ENCODE data around the gene CDYL. TPM values are rescaled to one million over a fixed set of nuclear protein-coding genes. Genes with fewer than 3 reads are reported as not detected.
A peak's percentile ranks its signal among the peaks of the same experiment; 100 is the strongest.

Gene CDYL, protein sequence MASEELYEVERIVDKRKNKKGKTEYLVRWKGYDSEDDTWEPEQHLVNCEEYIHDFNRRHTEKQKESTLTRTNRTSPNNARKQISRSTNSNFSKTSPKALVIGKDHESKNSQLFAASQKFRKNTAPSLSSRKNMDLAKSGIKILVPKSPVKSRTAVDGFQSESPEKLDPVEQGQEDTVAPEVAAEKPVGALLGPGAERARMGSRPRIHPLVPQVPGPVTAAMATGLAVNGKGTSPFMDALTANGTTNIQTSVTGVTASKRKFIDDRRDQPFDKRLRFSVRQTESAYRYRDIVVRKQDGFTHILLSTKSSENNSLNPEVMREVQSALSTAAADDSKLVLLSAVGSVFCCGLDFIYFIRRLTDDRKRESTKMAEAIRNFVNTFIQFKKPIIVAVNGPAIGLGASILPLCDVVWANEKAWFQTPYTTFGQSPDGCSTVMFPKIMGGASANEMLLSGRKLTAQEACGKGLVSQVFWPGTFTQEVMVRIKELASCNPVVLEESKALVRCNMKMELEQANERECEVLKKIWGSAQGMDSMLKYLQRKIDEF
- total RNA-seq = 10 to 100 TPM; 31.1 to 31.2 TPM

DNA sequence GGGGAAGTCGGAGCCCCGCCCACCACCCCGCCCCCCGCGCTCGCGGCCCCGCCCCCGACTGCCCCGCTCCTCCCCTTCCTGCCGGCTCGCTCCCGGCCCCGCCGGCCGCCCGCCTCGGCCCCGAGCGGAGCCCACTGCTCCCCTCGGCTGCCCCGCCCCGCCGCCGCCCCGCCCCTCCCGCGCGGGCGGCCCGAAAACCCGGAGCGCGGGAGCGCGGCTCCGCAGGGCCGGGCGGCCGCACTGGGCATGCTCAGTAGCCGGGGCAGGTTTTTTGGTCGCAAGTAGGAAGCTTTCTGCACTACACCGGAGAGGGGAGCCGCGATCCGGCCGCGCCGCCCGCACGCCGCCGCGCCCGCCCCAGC lies at the start of gene CDYL:
Gene CDYL, plus strand, starts transcription at position 274 of the 362 bp plus-strand sequence. CDS start 380 bp downstream, outside the sequence.
- intact Hi-C loops (cut with micrococcal nuclease) = no loop called here
- ChIA-PET CTCF (interaction anchor here (1.2 kb wide), 1 partner anchor 14 kb away, joined by 3 read pairs; no protein-coding TSS in a partner anchor), POLR2A (interaction anchor here (0.9 to 2.3 kb wide), 5 partner anchors 10 to 140 kb away, joined by 3 to 13 read pairs (median 9); no protein-coding TSS in a partner anchor)
- ATAC-seq (peak; percentile 83), DNase-seq (peak; percentile 85)
- Mint-ChIP-seq H3K4me3 (peak within 1 kb of the TSS; percentile 80), H3K9me3 (peaks cover 23% of the 10 kb centered on the region), H3K27me3 (no peaks in the 10 kb centered on the region), H3K4me1 (ENCODE audit: low read depth) (peaks cover 59% of the 10 kb centered on the region), H3K36me3 (ENCODE audit: low read depth) (peaks cover 22% of the 10 kb centered on the region), H3K27ac (peak within 1 kb of the TSS; percentile 94)
- TF ChIP-seq, protein P1, sequence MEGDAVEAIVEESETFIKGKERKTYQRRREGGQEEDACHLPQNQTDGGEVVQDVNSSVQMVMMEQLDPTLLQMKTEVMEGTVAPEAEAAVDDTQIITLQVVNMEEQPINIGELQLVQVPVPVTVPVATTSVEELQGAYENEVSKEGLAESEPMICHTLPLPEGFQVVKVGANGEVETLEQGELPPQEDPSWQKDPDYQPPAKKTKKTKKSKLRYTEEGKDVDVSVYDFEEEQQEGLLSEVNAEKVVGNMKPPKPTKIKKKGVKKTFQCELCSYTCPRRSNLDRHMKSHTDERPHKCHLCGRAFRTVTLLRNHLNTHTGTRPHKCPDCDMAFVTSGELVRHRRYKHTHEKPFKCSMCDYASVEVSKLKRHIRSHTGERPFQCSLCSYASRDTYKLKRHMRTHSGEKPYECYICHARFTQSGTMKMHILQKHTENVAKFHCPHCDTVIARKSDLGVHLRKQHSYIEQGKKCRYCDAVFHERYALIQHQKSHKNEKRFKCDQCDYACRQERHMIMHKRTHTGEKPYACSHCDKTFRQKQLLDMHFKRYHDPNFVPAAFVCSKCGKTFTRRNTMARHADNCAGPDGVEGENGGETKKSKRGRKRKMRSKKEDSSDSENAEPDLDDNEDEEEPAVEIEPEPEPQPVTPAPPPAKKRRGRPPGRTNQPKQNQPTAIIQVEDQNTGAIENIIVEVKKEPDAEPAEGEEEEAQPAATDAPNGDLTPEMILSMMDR (IDR thresholded peaks at IDR 0.05) = no peak

DNA sequence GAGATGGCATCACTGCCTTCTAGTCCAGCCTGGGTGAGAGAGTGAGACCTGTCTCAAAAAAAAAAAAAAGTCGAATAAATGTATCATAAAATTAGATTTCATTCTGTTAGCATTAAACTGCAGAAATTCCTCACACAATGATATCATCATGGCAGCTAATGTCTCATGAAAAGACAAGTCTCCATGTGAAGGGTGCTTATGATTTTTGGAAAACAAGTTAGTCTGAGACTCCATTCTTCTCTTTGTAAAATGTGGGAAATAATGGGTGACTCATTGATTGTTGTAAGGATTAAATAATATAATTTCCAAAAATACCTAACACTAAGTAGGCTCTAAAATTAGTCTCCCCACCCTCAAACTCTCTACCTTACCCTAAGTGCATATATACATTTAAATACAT lies 49.6 kb upstream of the CDYL start:
- H3K9me3 Mint-ChIP-seq = no peaks in the 10 kb centered on the region
- POLR2A ChIA-PET = no interaction called here
- H3K36me3 Mint-ChIP-seq (ENCODE audit: low read depth) = no peaks in the 10 kb centered on the region
- intact Hi-C loops (cut with micrococcal nuclease) = no loop called here
- CTCF ChIA-PET = interaction anchor here (0.7 to 1.5 kb wide), 3 partner anchors 9 to 304 kb away, joined by 3 to 4 read pairs (median 4); no protein-coding TSS in a partner anchor
- H3K4me3 Mint-ChIP-seq = no peak overlapping the region
- ATAC-seq (no peak), DNase-seq (no peak)
- no peak overlapping the region for H3K27ac Mint-ChIP-seq
- TF ChIP-seq, protein P1 (IDR thresholded peaks at IDR 0.05) = no peak
- H3K4me1 Mint-ChIP-seq (ENCODE audit: low read depth) = peaks cover 12% of the 10 kb centered on the region
- peaks cover 11% of the 10 kb centered on the region for H3K27me3 Mint-ChIP-seq

DNA sequence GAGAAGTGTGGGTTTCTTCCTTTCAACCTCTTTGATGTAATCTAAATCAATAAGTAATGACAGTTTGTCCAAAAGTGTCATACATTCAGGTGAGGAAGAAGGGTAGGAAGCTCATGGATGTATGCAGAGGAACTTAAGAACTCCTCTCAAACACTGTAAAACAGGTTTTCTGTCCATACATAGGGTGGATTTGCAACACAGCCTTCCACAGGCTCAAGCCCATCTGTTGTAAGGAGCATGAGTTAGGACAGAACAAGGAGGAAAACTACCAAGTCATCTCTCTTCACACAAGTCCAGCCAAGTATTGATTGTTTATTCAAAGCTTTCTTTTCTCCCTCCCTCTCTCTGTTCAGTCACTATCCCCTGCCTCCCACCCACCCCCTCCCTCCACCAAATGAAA lies 49.0 kb upstream of the CDYL start:
- ATAC-seq = no peak
- no peaks in the 10 kb centered on the region for H3K9me3 Mint-ChIP-seq
- TF ChIP-seq, protein P1 (IDR thresholded peaks at IDR 0.05) = no peak
- no peaks in the 10 kb centered on the region for H3K36me3 Mint-ChIP-seq (ENCODE audit: low read depth)
- DNase-seq = no peak
- POLR2A ChIA-PET = no interaction called here
- intact Hi-C loops (cut with micrococcal nuclease) = no loop called here
- CTCF ChIA-PET = interaction anchor here (0.7 to 1.5 kb wide), 3 partner anchors 11 to 303 kb away, joined by 3 to 4 read pairs (median 4); no protein-coding TSS in a partner anchor
- no peak overlapping the region for H3K4me3 Mint-ChIP-seq
- no peak overlapping the region for H3K27ac Mint-ChIP-seq
- peaks cover 12% of the 10 kb centered on the region for H3K4me1 Mint-ChIP-seq (ENCODE audit: low read depth)
- H3K27me3 Mint-ChIP-seq = peaks cover 11% of the 10 kb centered on the region

DNA sequence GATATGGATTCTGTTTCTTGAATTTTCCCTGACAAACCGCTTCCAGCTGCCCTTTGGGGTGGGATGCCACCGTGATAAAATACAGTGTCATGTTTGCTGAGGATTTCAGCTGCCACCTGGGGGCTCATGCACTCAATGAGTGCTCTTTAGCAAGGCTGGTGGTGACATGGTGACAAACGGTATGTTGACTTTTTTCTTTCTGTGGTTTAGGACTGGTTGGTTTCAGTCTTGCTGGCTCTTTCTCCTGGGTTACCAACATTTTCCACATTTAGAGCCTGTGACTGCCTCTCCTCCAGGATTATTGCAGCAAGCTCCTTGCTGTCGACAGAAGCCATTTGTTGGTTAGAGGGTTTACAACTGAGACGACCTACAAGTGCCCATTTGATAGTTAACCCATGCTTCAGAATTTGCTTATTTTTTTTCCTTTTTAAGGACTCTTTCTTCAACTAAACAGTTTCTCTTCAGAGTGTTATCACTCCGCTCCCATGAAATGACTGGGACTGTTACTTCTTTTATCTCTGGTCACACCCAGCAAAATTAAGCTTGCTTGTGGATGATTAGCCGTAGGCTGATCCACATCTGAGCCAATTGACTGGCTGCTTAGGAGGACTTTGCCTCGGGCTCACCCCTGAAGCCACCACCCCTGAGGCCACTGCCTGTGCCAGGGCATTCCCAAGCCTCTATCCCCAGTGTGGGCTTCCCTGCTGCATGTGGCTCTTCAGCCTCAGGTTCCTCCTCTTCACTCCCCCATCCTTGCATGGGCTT lies 48.4 kb upstream of the CDYL start:
- ATAC-seq (peak; percentile 79), DNase-seq (peak; percentile 44)
- no peak overlapping the region for H3K27ac Mint-ChIP-seq
- TF ChIP-seq, protein P1 (IDR thresholded peaks at IDR 0.05) = no peak
- ChIA-PET CTCF (interaction anchor here (1.5 kb wide), 2 partner anchors 12 to 62 kb away, joined by 4 read pairs; no protein-coding TSS in a partner anchor), POLR2A (no interaction called here)
- H3K27me3 Mint-ChIP-seq = peaks cover 11% of the 10 kb centered on the region
- peaks cover 12% of the 10 kb centered on the region for H3K4me1 Mint-ChIP-seq (ENCODE audit: low read depth)
- H3K36me3 Mint-ChIP-seq (ENCODE audit: low read depth) = no peaks in the 10 kb centered on the region
- intact Hi-C loops (cut with micrococcal nuclease) = no loop called here
- no peaks in the 10 kb centered on the region for H3K9me3 Mint-ChIP-seq
- no peak overlapping the region for H3K4me3 Mint-ChIP-seq

Measured in activated CD8-positive, alpha-beta T cell treated with anti-CD3 and anti-CD28 coated beads for 36 hours (primary cell).